ENCODE data around the gene RAB3IL1.
"Not testable (repeated sequence)": the region's sequence is repeated elsewhere in the genome, so short reads cannot be mapped to it uniquely, and the experiment has no call there.

Gene RAB3IL1

GRCh38 chr11:61917334-61918109 is at the start of gene RAB3IL1:
Gene RAB3IL1 (minus strand): TSS chr11:61917566. CDS start chr11:61917367, 199 bp downstream.
- no peak for DNase-seq

- no peak for DNase-seq
Observed at GRCh38 chr11:61966734-61967115, 49.4 kb upstream of the RAB3IL1 start.

- DNase-seq, result not testable (repeated sequence)
Observed at GRCh38 chr11:61964666-61965271, 47.4 kb upstream of the RAB3IL1 start.

- DNase-seq, result no peak
Observed at GRCh38 chr11:61964058-61964665, 46.8 kb upstream of the RAB3IL1 start.

GRCh38 chr11:61963282-61964057 is 46.1 kb upstream of the RAB3IL1 start:
- no peak for DNase-seq

GRCh38 chr11:61963016-61963281 is 45.6 kb upstream of the RAB3IL1 start:
- no peak for DNase-seq

GRCh38 chr11:61962213-61963015 is 45.0 kb upstream of the RAB3IL1 start:
- DNase-seq, result no peak

- DNase-seq, result no peak
Observed at GRCh38 chr11:61961570-61962212, 44.3 kb upstream of the RAB3IL1 start.

- no peak for DNase-seq
Observed at GRCh38 chr11:61960532-61960931, 43.2 kb upstream of the RAB3IL1 start.

- no peak for DNase-seq
Observed at GRCh38 chr11:61959678-61960077, 42.3 kb upstream of the RAB3IL1 start.

GRCh38 chr11:61959114-61959513 is 41.7 kb upstream of the RAB3IL1 start:
- no peak for DNase-seq

- DNase-seq, result no peak
Observed at GRCh38 chr11:61958590-61958989, 41.2 kb upstream of the RAB3IL1 start.

GRCh38 chr11:61957021-61957770 is 39.8 kb upstream of the RAB3IL1 start:
- DNase-seq, result no peak

GRCh38 chr11:61956191-61957020 is 39.0 kb upstream of the RAB3IL1 start:
- DNase-seq, result no peak

GRCh38 chr11:61955422-61956135 is 38.2 kb upstream of the RAB3IL1 start:
- no peak for DNase-seq

- DNase-seq, result no peak
Observed at GRCh38 chr11:61954851-61955421, 37.6 kb upstream of the RAB3IL1 start.

GRCh38 chr11:61954106-61954850 is 36.9 kb upstream of the RAB3IL1 start:
- DNase-seq, result no peak

GRCh38 chr11:61953632-61954031 is 36.3 kb upstream of the RAB3IL1 start:
- not testable (repeated sequence) for DNase-seq

- no peak for DNase-seq
Observed at GRCh38 chr11:61952882-61953281, 35.5 kb upstream of the RAB3IL1 start.

All from NCI-H2227 treated with DMSO at 0.1 percent for 48 hours (cell line).